ENCODE data around the gene METTL25B.

GRCh38 chr1:156744344-156744743 lies 16.1 kb downstream of the METTL25B start:
- TF ChIP-seq CTCF (IDR thresholded peaks at IDR 0.05; ENCODE audit: low read depth, low read length, poor library complexity, severe bottlenecking), result no peak
- TF ChIP-seq EZH2phosphoT487 (IDR thresholded peaks at IDR 0.05; ENCODE audit: borderline replicate concordance, low read length), result no peak
